HEK293 (cell line): Measurements from ENCODE around the gene PRPS2.

Source experiments
- CTCF ChIA-PET: fragments of 350-600 bp; formaldehyde crosslinking; extraction: SDS; loops from one replicate; lab custom pipeline; 2021; ENCODE audit warnings: antibody characterized with exemption; lab: Yijun Ruan, JAX
- POLR2A ChIA-PET: fragments of 300-600 bp; formaldehyde crosslinking; extraction: SDS; loops from one replicate; lab custom pipeline; 2020; ENCODE audit warnings: antibody characterized with exemption, inconsistent platforms; lab: Yijun Ruan, JAX
- H3K27ac ChIP-seq: fragments of 200-500 bp; sonication (Bioruptor generic); 2 replicates; pipeline ENCODE4 v1.5.1; 2014; ENCODE audit warnings: low read depth, low read length, control low read depth, inconsistent platforms; ENCODE audit errors: extremely low read depth
- H3K36me3 ChIP-seq, 2 experiments: fragments of 200-500 bp in 1 of 2; sonication (Bioruptor generic) in 1 of 2; 1 replicate in 1 of 2; 2 replicates in 1 of 2; pipeline ENCODE4 v1.5.1; 2014 to 2017; ENCODE audit warnings: inconsistent platforms in 2 of 2, low read length in 2 of 2; ENCODE audit not compliant: control insufficient read depth in 2 of 2, insufficient read depth in 1 of 2
- H3K4me1 ChIP-seq: fragments of 200-500 bp; sonication (Bioruptor generic); 2 replicates; pipeline ENCODE4 v1.5.1; 2014; ENCODE audit warnings: mild to moderate bottlenecking, low read length, inconsistent platforms; ENCODE audit not compliant: control insufficient read depth, insufficient read depth
- H3K4me3 ChIP-seq: 2 replicates; pipeline ENCODE4 v1.5.1; 2011; ENCODE audit warnings: low read depth, mild to moderate bottlenecking, control low read depth, low read length, moderate library complexity
- H3K9me3 ChIP-seq: fragments of 200-500 bp; sonication (Bioruptor generic); 2 replicates; pipeline ENCODE4 v1.5.1; 2014; ENCODE audit warnings: low read depth, low read length, inconsistent platforms; ENCODE audit not compliant: control insufficient read depth, insufficient read depth
- MZF1 ChIP-seq: fragments of 450-650 bp; formaldehyde crosslinking; IDR thresholded peaks from 2 replicates; pipeline ENCODE4 v1.5.1; 2017; ENCODE audit warnings: missing biosample characterization, missing genetic modification characterization, borderline replicate concordance
- PATZ1 ChIP-seq: fragments of 450-650 bp; formaldehyde crosslinking; IDR thresholded peaks from 2 replicates; pipeline ENCODE4 v1.5.1; 2016; ENCODE audit warnings: missing biosample characterization, missing genetic modification characterization
- PRDM6 ChIP-seq: fragments of 450-650 bp; formaldehyde crosslinking; IDR thresholded peaks from 2 replicates; pipeline ENCODE4 v1.5.1; 2017; ENCODE audit warnings: missing biosample characterization, missing genetic modification characterization
- ZNF221 ChIP-seq: fragments of 450-650 bp; formaldehyde crosslinking; IDR thresholded peaks from 2 replicates; pipeline ENCODE4 v1.5.1; 2017; ENCODE audit warnings: missing biosample characterization, missing genetic modification characterization, borderline replicate concordance
- ZNF280D ChIP-seq: fragments of 450-650 bp; formaldehyde crosslinking; IDR thresholded peaks from 2 replicates; pipeline ENCODE4 v1.5.1; 2016; ENCODE audit warnings: missing biosample characterization, missing genetic modification characterization
- ZNF335 ChIP-seq: fragments of 450-650 bp; formaldehyde crosslinking; conservative IDR thresholded peaks from 2 replicates; pipeline ENCODE4 v1.5.1; 2016; ENCODE audit warnings: missing biosample characterization, missing genetic modification characterization
- ZNF350 ChIP-seq: fragments of 450-650 bp; formaldehyde crosslinking; IDR thresholded peaks from 2 replicates; pipeline ENCODE4 v1.5.0; 2017; ENCODE audit warnings: missing biosample characterization, mild to moderate bottlenecking, missing genetic modification characterization
- ZNF391 ChIP-seq: fragments of 450-650 bp; formaldehyde crosslinking; IDR thresholded peaks from 2 replicates; pipeline ENCODE4 v1.5.1; 2016; ENCODE audit warnings: low read depth, missing biosample characterization, missing genetic modification characterization, borderline replicate concordance
- ZNF580 ChIP-seq: fragments of 450-650 bp; formaldehyde crosslinking; IDR thresholded peaks from 2 replicates; pipeline ENCODE4 v1.5.1; 2016; ENCODE audit warnings: missing biosample characterization, missing genetic modification characterization
- ZNF600 ChIP-seq: fragments of 450-650 bp; formaldehyde crosslinking; IDR thresholded peaks from 2 replicates; pipeline ENCODE4 v1.5.1; 2016; ENCODE audit warnings: missing biosample characterization, missing genetic modification characterization
- ZNF654 ChIP-seq: fragments of 450-650 bp; formaldehyde crosslinking; IDR thresholded peaks from 2 replicates; pipeline ENCODE4 v1.5.1; 2016; ENCODE audit warnings: low read depth, missing biosample characterization, missing genetic modification characterization
- ZNF707 ChIP-seq: fragments of 450-650 bp; formaldehyde crosslinking; IDR thresholded peaks from 2 replicates; pipeline ENCODE4 v1.5.1; 2016; ENCODE audit warnings: missing biosample characterization, missing genetic modification characterization
- TF ChIP-seq, protein P1 (sequence below): fragments of 450-650 bp; formaldehyde crosslinking; IDR thresholded peaks from 2 replicates; pipeline ENCODE4 v1.5.1; 2016; ENCODE audit warnings: missing biosample characterization, missing genetic modification characterization
- TF ChIP-seq, protein P2 (sequence below): fragments of 450-650 bp; formaldehyde crosslinking; IDR thresholded peaks from 2 replicates; pipeline ENCODE4; 2016; ENCODE audit warnings: missing biosample characterization, missing genetic modification characterization
- TF ChIP-seq, protein P3 (sequence below): fragments of 450-650 bp; formaldehyde crosslinking; IDR thresholded peaks from 2 replicates; pipeline ENCODE4 v1.5.1; 2016; ENCODE audit warnings: missing biosample characterization, missing genetic modification characterization

The PRPS2 gene

DNA sequence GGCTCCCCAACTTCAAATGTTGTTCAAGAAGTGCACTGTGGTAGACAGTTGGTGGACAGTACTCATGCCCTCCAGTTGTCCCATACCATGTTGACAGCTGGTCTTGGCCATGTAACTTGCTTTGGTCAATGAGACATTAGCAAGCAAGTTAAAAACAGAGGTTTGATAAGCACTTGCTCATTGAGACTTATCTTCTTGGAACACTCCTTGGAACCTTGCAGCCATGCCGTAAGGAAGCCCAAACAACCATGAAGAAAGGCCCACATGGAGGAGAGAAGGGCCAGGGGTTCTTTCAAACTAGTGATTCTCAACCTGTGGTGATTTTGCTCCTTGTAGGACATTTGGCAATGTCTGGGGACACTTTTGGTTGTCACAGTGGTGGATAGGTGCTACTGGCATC lies 2.6 kb upstream of the PRPS2 start:
- POLR2A ChIA-PET = no interaction called here
- CTCF ChIA-PET = interaction anchor here (0.6 kb wide), 1 partner anchor 17 kb away, joined by 4 read pairs; no protein-coding TSS in a partner anchor
- Histone ChIP-seq H3K4me3 (no peak overlapping the region), H3K9me3 (no peaks in the 10 kb centered on the region), H3K27ac (no peak overlapping the region)
- TF ChIP-seq PATZ1 (tag by site-specific recombination) (no peak), ZNF350 (no peak), ZNF280D (tag by site-specific recombination) (no peak), MZF1 (no peak), ZNF654 (no peak), ZNF221 (tag by site-specific recombination) (no peak), ZNF335 (tag by site-specific recombination) (no peak), ZNF600 (tag by site-specific recombination) (no peak), ZNF580 (no peak), ZNF707 (tag by site-specific recombination) (no peak), PRDM6 (no peak), ZNF391 (no peak)
- TF ChIP-seq, protein P1, sequence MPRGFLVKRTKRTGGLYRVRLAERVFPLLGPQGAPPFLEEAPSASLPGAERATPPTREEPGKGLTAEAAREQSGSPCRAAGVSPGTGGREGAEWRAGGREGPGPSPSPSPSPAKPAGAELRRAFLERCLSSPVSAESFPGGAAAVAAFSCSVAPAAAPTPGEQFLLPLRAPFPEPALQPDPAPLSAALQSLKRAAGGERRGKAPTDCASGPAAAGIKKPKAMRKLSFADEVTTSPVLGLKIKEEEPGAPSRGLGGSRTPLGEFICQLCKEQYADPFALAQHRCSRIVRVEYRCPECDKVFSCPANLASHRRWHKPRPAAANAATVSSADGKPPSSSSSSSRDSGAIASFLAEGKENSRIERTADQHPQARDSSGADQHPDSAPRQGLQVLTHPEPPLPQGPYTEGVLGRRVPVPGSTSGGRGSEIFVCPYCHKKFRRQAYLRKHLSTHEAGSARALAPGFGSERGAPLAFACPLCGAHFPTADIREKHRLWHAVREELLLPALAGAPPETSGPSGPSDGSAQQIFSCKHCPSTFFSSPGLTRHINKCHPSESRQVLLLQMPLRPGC (tag by site-specific recombination) = no peak
- TF ChIP-seq, protein P2, sequence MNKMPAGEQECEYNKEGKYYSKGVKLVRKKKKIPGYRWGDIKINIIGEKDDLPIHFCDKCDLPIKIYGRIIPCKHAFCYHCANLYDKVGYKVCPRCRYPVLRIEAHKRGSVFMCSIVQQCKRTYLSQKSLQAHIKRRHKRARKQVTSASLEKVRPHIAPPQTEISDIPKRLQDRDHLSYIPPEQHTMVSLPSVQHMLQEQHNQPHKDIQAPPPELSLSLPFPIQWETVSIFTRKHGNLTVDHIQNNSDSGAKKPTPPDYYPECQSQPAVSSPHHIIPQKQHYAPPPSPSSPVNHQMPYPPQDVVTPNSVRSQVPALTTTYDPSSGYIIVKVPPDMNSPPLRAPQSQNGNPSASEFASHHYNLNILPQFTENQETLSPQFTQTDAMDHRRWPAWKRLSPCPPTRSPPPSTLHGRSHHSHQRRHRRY (tag by site-specific recombination) = no peak
- TF ChIP-seq, protein P3, sequence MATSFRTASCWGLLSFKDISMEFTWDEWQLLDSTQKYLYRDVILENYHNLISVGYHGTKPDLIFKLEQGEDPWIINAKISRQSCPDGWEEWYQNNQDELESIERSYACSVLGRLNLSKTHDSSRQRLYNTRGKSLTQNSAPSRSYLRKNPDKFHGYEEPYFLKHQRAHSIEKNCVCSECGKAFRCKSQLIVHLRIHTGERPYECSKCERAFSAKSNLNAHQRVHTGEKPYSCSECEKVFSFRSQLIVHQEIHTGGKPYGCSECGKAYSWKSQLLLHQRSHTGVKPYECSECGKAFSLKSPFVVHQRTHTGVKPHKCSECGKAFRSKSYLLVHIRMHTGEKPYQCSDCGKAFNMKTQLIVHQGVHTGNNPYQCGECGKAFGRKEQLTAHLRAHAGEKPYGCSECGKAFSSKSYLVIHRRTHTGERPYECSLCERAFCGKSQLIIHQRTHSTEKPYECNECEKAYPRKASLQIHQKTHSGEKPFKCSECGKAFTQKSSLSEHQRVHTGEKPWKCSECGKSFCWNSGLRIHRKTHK (tag by site-specific recombination) = no peak
- TF ChIP-seq, all 188 proteins: peak for 0
- H3K36me3 ChIP-seq = peaks cover 0 to under 1% of the 10 kb centered on the region in 2 experiments; a peak in 1 of 3 replicates
- no peaks in the 10 kb centered on the region for H3K4me1 ChIP-seq
